ENCODE results near the gene ELSPBP1.

ELSPBP1 gene

GRCh38 chr19:48029431-48029830 is 35.0 kb downstream of the ELSPBP1 start:
- H3K4ac ChIP-seq (ENCODE audit: low read depth, low read length): no peak overlapping the region
- no peak overlapping the region for H3K56ac ChIP-seq (ENCODE audit: low read length)
- no peak overlapping the region for H2BK5ac ChIP-seq (ENCODE audit: low read length)
- no peaks in the 10 kb centered on the region for H3K79me1 ChIP-seq (ENCODE audit: low read length)
- no peak overlapping the region for H3K4me3 ChIP-seq (ENCODE audit: low read length)
- no peak overlapping the region for H4K8ac ChIP-seq (ENCODE audit: low read depth, low read length)
- H3K36me3 ChIP-seq (ENCODE audit: control insufficient read depth, insufficient read depth, low read length): no peaks in the 10 kb centered on the region
- no peak overlapping the region for H3K27ac ChIP-seq (ENCODE audit: low read depth, low read length)
- no peak overlapping the region for H3K9ac ChIP-seq (ENCODE audit: low read length)
- H3K79me2 ChIP-seq (ENCODE audit: control insufficient read depth, insufficient read depth, low read length): no peaks in the 10 kb centered on the region
- H2BK15ac ChIP-seq (replicated peaks; ENCODE audit: low read depth): no peak overlapping the region
- H3K27me3 ChIP-seq (ENCODE audit: insufficient read depth, low read length, poor library complexity): no peaks in the 10 kb centered on the region
- no peaks in the 10 kb centered on the region for H3K4me1 ChIP-seq (ENCODE audit: control insufficient read depth, low read depth, low read length)
- no peak overlapping the region for H3K4me2 ChIP-seq (ENCODE audit: low read length)
- H4K5ac ChIP-seq (ENCODE audit: low read length): no peak overlapping the region
- H3K18ac ChIP-seq (ENCODE audit: low read length): no peak overlapping the region
- no CpG with 5 or more reads among the region's 7 CpGs for WGBS (ENCODE audit: extremely low coverage, insufficient coverage, low lambda C conversion rate)
- DNase-seq: no peak
- H2BK120ac ChIP-seq (ENCODE audit: low read depth, low read length): no peak overlapping the region
- no peak overlapping the region for H2AK5ac ChIP-seq (ENCODE audit: low read length)
- H3K23ac ChIP-seq (ENCODE audit: low read length): no peak overlapping the region

DNA sequence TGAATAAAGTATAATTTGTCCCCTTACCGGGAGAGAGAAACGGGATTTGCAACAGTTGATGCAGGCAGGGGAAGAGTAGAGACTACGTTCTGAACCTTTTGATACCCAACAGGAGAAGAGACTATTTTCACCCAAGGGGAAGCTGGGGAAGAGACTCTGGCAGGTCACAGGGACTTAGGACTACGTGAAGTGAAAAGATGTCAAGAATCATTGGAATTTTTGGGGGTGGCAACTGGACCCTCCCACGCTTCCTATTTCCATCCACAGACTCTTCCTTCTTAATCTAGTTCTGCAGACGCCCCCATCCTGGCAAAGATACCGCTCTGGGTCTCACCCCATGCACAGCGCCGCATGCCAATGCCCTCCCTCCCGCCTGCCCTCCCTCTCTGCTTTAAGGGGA is 35.6 kb downstream of the ELSPBP1 start:
- Histone ChIP-seq H3K9ac (ENCODE audit: low read length) (no peak overlapping the region), H3K79me1 (ENCODE audit: low read length) (no peaks in the 10 kb centered on the region), H4K5ac (ENCODE audit: low read length) (no peak overlapping the region), H3K4me2 (ENCODE audit: low read length) (no peak overlapping the region), H2AK5ac (ENCODE audit: low read length) (no peak overlapping the region), H3K79me2 (ENCODE audit: control insufficient read depth, insufficient read depth, low read length) (no peaks in the 10 kb centered on the region), H3K27me3 (ENCODE audit: insufficient read depth, low read length, poor library complexity) (no peaks in the 10 kb centered on the region), H2BK5ac (ENCODE audit: low read length) (no peak overlapping the region), H2BK120ac (ENCODE audit: low read depth, low read length) (no peak overlapping the region), H3K27ac (ENCODE audit: low read depth, low read length) (no peak overlapping the region), H3K4me1 (ENCODE audit: control insufficient read depth, low read depth, low read length) (no peaks in the 10 kb centered on the region), H3K4ac (ENCODE audit: low read depth, low read length) (no peak overlapping the region), H3K4me3 (ENCODE audit: low read length) (no peak overlapping the region), H3K23ac (ENCODE audit: low read length) (no peak overlapping the region), H2BK15ac (replicated peaks; ENCODE audit: low read depth) (no peak overlapping the region), H3K36me3 (ENCODE audit: control insufficient read depth, insufficient read depth, low read length) (no peaks in the 10 kb centered on the region), H3K18ac (ENCODE audit: low read length) (no peak overlapping the region), H3K56ac (ENCODE audit: low read length) (no peak overlapping the region), H4K8ac (ENCODE audit: low read depth, low read length) (no peak overlapping the region)
- DNase-seq: no peak
- WGBS (ENCODE audit: extremely low coverage, insufficient coverage, low lambda C conversion rate): no CpG with 5 or more reads among the region's 10 CpGs

DNA sequence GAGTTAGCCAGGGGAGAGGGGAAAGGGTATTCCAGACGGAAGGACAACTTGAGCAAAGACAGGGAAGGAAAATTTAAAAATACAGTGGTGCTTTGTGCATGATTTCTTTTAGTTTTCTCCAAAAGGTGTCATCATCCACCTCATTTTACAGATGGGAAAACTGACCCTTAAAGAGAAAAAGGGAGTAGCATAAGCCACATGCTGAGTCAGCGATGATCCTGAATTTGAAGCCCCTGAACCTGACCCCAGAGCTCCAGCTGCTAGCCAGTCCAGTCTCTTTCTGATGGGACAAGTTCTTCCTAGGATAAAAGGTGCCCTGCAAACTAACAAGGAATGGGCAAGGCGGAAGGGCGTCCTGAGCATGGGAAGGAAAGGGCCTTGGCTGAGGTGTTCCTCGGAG is 39.2 kb downstream of the ELSPBP1 start:
- Histone ChIP-seq H3K9ac (ENCODE audit: low read length) (no peak overlapping the region), H2AK5ac (ENCODE audit: low read length) (no peak overlapping the region), H3K56ac (ENCODE audit: low read length) (no peak overlapping the region), H3K4me3 (ENCODE audit: low read length) (no peak overlapping the region), H3K4ac (ENCODE audit: low read depth, low read length) (no peak overlapping the region), H3K4me2 (ENCODE audit: low read length) (no peak overlapping the region), H3K4me1 (ENCODE audit: control insufficient read depth, low read depth, low read length) (no peaks in the 10 kb centered on the region), H3K27ac (ENCODE audit: low read depth, low read length) (no peak overlapping the region), H3K36me3 (ENCODE audit: control insufficient read depth, insufficient read depth, low read length) (no peaks in the 10 kb centered on the region), H3K27me3 (ENCODE audit: insufficient read depth, low read length, poor library complexity) (no peaks in the 10 kb centered on the region), H3K79me1 (ENCODE audit: low read length) (no peaks in the 10 kb centered on the region), H4K5ac (ENCODE audit: low read length) (no peak overlapping the region), H2BK120ac (ENCODE audit: low read depth, low read length) (no peak overlapping the region), H2BK5ac (ENCODE audit: low read length) (no peak overlapping the region), H4K8ac (ENCODE audit: low read depth, low read length) (no peak overlapping the region), H3K23ac (ENCODE audit: low read length) (no peak overlapping the region), H2BK15ac (replicated peaks; ENCODE audit: low read depth) (no peak overlapping the region), H3K79me2 (ENCODE audit: control insufficient read depth, insufficient read depth, low read length) (no peaks in the 10 kb centered on the region), H3K18ac (ENCODE audit: low read length) (no peak overlapping the region)
- WGBS (ENCODE audit: extremely low coverage, insufficient coverage, low lambda C conversion rate): no CpG with 5 or more reads among the region's 5 CpGs
- no peak for DNase-seq

GRCh38 chr19:48036765-48037164 is 42.3 kb downstream of the ELSPBP1 start:
- no peak overlapping the region for H2AK5ac ChIP-seq (ENCODE audit: low read length)
- H3K79me1 ChIP-seq (ENCODE audit: low read length): no peaks in the 10 kb centered on the region
- H2BK5ac ChIP-seq (ENCODE audit: low read length): no peak overlapping the region
- H3K18ac ChIP-seq (ENCODE audit: low read length): no peak overlapping the region
- H3K27ac ChIP-seq (ENCODE audit: low read depth, low read length): no peak overlapping the region
- H3K4me1 ChIP-seq (ENCODE audit: control insufficient read depth, low read depth, low read length): no peaks in the 10 kb centered on the region
- no peak overlapping the region for H3K9ac ChIP-seq (ENCODE audit: low read length)
- H3K56ac ChIP-seq (ENCODE audit: low read length): no peak overlapping the region
- H4K8ac ChIP-seq (ENCODE audit: low read depth, low read length): no peak overlapping the region
- H3K79me2 ChIP-seq (ENCODE audit: control insufficient read depth, insufficient read depth, low read length): no peaks in the 10 kb centered on the region
- no peak overlapping the region for H3K4ac ChIP-seq (ENCODE audit: low read depth, low read length)
- H3K4me3 ChIP-seq (ENCODE audit: low read length): no peak overlapping the region
- H2BK120ac ChIP-seq (ENCODE audit: low read depth, low read length): no peak overlapping the region
- no peak for DNase-seq
- H3K23ac ChIP-seq (ENCODE audit: low read length): no peak overlapping the region
- no peak overlapping the region for H4K5ac ChIP-seq (ENCODE audit: low read length)
- no peaks in the 10 kb centered on the region for H3K27me3 ChIP-seq (ENCODE audit: insufficient read depth, low read length, poor library complexity)
- WGBS (ENCODE audit: extremely low coverage, insufficient coverage, low lambda C conversion rate): no CpG with 5 or more reads among the region's 2 CpGs
- H3K4me2 ChIP-seq (ENCODE audit: low read length): no peak overlapping the region
- no peaks in the 10 kb centered on the region for H3K36me3 ChIP-seq (ENCODE audit: control insufficient read depth, insufficient read depth, low read length)
- no peak overlapping the region for H2BK15ac ChIP-seq (replicated peaks; ENCODE audit: low read depth)

GRCh38 chr19:48041877-48042580 is 47.6 kb downstream of the ELSPBP1 start:
- no peak overlapping the region for H3K27ac ChIP-seq (ENCODE audit: low read depth, low read length)
- H3K79me1 ChIP-seq (ENCODE audit: low read length): no peaks in the 10 kb centered on the region
- WGBS (ENCODE audit: extremely low coverage, insufficient coverage, low lambda C conversion rate): no CpG with 5 or more reads among the region's 2 CpGs
- no peaks in the 10 kb centered on the region for H3K27me3 ChIP-seq (ENCODE audit: insufficient read depth, low read length, poor library complexity)
- no peaks in the 10 kb centered on the region for H3K36me3 ChIP-seq (ENCODE audit: control insufficient read depth, insufficient read depth, low read length)
- no peak overlapping the region for H3K56ac ChIP-seq (ENCODE audit: low read length)
- no peak for DNase-seq
- no peak overlapping the region for H4K8ac ChIP-seq (ENCODE audit: low read depth, low read length)
- H3K4me2 ChIP-seq (ENCODE audit: low read length): no peak overlapping the region
- H3K79me2 ChIP-seq (ENCODE audit: control insufficient read depth, insufficient read depth, low read length): no peaks in the 10 kb centered on the region
- no peak overlapping the region for H3K4me3 ChIP-seq (ENCODE audit: low read length)
- no peak overlapping the region for H4K5ac ChIP-seq (ENCODE audit: low read length)
- no peak overlapping the region for H2BK120ac ChIP-seq (ENCODE audit: low read depth, low read length)
- H3K23ac ChIP-seq (ENCODE audit: low read length): no peak overlapping the region
- no peaks in the 10 kb centered on the region for H3K4me1 ChIP-seq (ENCODE audit: control insufficient read depth, low read depth, low read length)
- H3K9ac ChIP-seq (ENCODE audit: low read length): no peak overlapping the region
- no peak overlapping the region for H2BK15ac ChIP-seq (replicated peaks; ENCODE audit: low read depth)
- no peak overlapping the region for H3K4ac ChIP-seq (ENCODE audit: low read depth, low read length)
- H2BK5ac ChIP-seq (ENCODE audit: low read length): no peak overlapping the region
- no peak overlapping the region for H2AK5ac ChIP-seq (ENCODE audit: low read length)
- no peak overlapping the region for H3K18ac ChIP-seq (ENCODE audit: low read length)

DNA sequence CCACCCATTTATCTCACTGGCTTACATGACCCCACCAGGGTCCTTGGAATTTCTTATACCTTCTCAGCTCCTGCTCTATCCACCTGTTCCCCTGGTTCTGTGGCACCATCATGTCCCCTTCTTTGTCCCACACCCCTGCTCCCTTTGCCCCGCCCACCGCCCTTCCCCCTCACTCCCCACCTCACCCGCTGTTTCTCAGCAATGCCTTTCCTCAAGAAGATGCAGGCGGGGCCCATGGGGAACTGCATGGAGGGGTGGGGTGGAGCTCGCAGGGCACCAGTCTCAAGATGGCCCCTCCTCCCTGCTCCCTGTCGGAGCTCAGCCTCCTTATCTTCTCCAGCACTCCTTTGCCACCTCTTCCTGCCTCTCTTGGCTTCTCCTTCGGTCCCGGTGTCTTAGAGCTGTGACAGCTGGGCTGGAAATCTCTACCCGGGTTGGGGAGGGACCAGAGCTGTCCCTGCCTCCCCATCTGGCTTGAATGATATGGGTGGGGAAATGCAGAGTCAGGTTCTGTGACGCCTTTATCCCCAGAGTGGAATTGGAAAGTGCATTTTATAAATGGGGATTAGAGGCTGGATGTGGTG is 49.3 kb downstream of the ELSPBP1 start, which contains the start of gene CABP5:
TSS of gene CABP5 (minus strand) at position 405 of the 584 bp plus-strand sequence. CDS start at position 248, 157 bp downstream.
- WGBS (ENCODE audit: extremely low coverage, insufficient coverage, low lambda C conversion rate): no CpG with 5 or more reads among the region's 10 CpGs
- H3K79me2 ChIP-seq (ENCODE audit: control insufficient read depth, insufficient read depth, low read length): no peaks in the 10 kb centered on the region
- no peak for DNase-seq

More for the DNA sequence above, 49.3 kb downstream of the ELSPBP1 start, which contains the start of gene CABP5:
- no peak within 1 kb of the TSS for H2BK5ac ChIP-seq (ENCODE audit: low read length)
- H3K9ac ChIP-seq (ENCODE audit: low read length): no peak within 1 kb of the TSS
- no peak within 1 kb of the TSS for H3K4me3 ChIP-seq (ENCODE audit: low read length)
- no peaks in the 10 kb centered on the region for H3K4me1 ChIP-seq (ENCODE audit: control insufficient read depth, low read depth, low read length)
- H3K23ac ChIP-seq (ENCODE audit: low read length): no peak within 1 kb of the TSS
- H2AK5ac ChIP-seq (ENCODE audit: low read length): no peak within 1 kb of the TSS
- no peak within 1 kb of the TSS for H3K4ac ChIP-seq (ENCODE audit: low read depth, low read length)
- H3K27me3 ChIP-seq (ENCODE audit: insufficient read depth, low read length, poor library complexity): no peaks in the 10 kb centered on the region
- no peak within 1 kb of the TSS for H3K27ac ChIP-seq (ENCODE audit: low read depth, low read length)
- no peak within 1 kb of the TSS for H3K4me2 ChIP-seq (ENCODE audit: low read length)
- H2BK15ac ChIP-seq (replicated peaks; ENCODE audit: low read depth): no peak within 1 kb of the TSS
- H3K36me3 ChIP-seq (ENCODE audit: control insufficient read depth, insufficient read depth, low read length): no peaks in the 10 kb centered on the region
- H3K56ac ChIP-seq (ENCODE audit: low read length): no peak within 1 kb of the TSS
- no peak within 1 kb of the TSS for H2BK120ac ChIP-seq (ENCODE audit: low read depth, low read length)
- H4K5ac ChIP-seq (ENCODE audit: low read length): no peak within 1 kb of the TSS
- no peaks in the 10 kb centered on the region for H3K79me1 ChIP-seq (ENCODE audit: low read length)
- no peak within 1 kb of the TSS for H3K18ac ChIP-seq (ENCODE audit: low read length)
- no peak within 1 kb of the TSS for H4K8ac ChIP-seq (ENCODE audit: low read depth, low read length)

Measured in mesendoderm (in vitro differentiated cells).